ENCODE measurements around the gene MIPEP.

- no peak for TF ChIP-seq CTCF (IDR thresholded peaks at IDR 0.05; ENCODE audit: insufficient read depth, low read length)
- TF ChIP-seq GABPA (IDR thresholded peaks at IDR 0.05; ENCODE audit: low read depth) = no peak
These were observed 192.6 kb downstream of the MIPEP start for GRCh38 chr13:23696610-23697009.

All from HL-60 (cell line).